IMR-90 (cell line): ENCODE measurements around the gene CXXC4.

Experiments used
- RCOR1 ChIP-seq: IDR thresholded peaks from 2 replicates; pipeline ENCODE4 v1.6.1; 2012; ENCODE audit warnings: mild to moderate bottlenecking, low read length, improper control_type of control experiment; ENCODE audit not compliant: insufficient replicate concordance
- TF ChIP-seq, protein P1 (sequence below): conservative IDR thresholded peaks from 2 replicates; pipeline ENCODE4 v1.5.1; 2012; ENCODE audit warnings: mild to moderate bottlenecking, low read depth, low read length, improper control_type of control experiment

DNA sequence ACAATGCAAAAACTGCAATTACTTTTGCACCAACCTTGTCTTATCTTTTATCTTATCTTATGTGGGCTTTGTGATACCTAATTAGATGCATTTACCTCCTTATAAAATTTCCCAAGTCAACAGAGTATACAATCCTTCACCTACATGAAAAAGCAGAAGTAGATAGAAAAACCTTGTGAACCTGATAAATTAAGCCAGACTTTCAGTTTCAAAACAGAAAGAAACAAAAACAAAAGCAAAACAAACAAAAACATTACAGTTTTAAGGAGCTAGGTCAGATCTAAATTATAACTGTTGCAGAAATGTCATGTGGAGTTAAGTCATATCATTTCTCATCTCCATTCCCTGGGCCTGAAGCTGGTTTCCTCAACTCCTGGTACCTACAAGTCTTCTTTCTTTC is 24.9 kb upstream of the CXXC4 start:
- TF ChIP-seq, protein P1, sequence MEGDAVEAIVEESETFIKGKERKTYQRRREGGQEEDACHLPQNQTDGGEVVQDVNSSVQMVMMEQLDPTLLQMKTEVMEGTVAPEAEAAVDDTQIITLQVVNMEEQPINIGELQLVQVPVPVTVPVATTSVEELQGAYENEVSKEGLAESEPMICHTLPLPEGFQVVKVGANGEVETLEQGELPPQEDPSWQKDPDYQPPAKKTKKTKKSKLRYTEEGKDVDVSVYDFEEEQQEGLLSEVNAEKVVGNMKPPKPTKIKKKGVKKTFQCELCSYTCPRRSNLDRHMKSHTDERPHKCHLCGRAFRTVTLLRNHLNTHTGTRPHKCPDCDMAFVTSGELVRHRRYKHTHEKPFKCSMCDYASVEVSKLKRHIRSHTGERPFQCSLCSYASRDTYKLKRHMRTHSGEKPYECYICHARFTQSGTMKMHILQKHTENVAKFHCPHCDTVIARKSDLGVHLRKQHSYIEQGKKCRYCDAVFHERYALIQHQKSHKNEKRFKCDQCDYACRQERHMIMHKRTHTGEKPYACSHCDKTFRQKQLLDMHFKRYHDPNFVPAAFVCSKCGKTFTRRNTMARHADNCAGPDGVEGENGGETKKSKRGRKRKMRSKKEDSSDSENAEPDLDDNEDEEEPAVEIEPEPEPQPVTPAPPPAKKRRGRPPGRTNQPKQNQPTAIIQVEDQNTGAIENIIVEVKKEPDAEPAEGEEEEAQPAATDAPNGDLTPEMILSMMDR = no peak
- no peak for TF ChIP-seq RCOR1
